ENCODE data around the gene BCAS4. TPM values are rescaled to one million over a fixed set of nuclear protein-coding genes. Genes with fewer than 3 reads are reported as not detected.
"Not testable (repeated sequence)": the region's sequence is repeated elsewhere in the genome, so short reads cannot be mapped to it uniquely, and the experiment has no call there.

The BCAS4 gene
- total RNA-seq, 1 donor from 2014 or later, result 3.0 TPM

DNA sequence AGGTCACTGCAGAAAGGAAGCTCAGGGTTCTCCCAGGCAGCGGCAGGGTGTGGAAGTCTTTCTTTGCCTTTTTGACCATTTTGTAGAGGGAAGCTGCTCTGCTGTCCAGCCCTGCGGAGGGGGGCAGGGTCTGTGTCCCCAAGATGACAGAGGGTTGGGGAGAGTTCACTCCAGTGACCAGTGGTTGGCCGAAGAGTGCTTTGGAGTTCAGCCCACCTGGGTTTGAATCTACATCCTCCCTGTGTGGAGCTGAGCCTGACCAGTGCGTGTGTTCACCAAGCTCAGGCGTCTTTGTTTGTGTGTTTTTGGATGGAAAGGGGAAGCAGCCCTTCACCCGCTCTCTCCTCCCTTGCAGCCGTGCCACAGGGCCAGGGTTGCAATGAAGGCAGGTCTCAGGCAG is 25.9 kb upstream of the BCAS4 start:
- DNase-seq (ENCODE audit: low spot score); intact Hi-C loops (cut with DNase I): not testable (repeated sequence)

DNA sequence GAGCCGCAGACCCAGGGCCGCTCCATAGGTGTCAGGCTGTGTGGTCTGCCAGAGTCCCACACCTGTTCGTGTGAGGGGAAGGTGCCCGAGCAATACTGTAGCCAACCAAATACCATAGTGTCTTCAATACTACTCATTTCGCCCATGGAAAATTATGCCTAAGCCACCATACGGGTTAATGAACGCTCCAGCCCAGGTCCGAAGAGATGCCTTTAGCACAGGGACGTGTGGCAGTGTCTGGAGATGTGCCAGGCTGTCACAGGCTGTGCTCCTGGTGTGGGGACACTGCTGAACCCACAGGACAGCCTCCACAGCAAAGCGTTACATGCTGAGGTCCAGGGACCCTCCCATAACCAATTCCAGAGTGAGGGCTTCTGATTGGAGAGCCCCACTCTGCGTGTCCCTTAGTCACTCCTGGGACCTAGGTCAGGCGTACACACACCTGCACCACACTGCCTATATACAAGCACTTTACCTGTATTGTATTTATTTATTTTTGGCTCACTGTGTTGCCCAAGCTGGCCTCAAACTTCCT is 25.2 kb upstream of the BCAS4 start:
- DNase-seq (ENCODE audit: low spot score); intact Hi-C loops (cut with DNase I): not testable (repeated sequence)

DNA sequence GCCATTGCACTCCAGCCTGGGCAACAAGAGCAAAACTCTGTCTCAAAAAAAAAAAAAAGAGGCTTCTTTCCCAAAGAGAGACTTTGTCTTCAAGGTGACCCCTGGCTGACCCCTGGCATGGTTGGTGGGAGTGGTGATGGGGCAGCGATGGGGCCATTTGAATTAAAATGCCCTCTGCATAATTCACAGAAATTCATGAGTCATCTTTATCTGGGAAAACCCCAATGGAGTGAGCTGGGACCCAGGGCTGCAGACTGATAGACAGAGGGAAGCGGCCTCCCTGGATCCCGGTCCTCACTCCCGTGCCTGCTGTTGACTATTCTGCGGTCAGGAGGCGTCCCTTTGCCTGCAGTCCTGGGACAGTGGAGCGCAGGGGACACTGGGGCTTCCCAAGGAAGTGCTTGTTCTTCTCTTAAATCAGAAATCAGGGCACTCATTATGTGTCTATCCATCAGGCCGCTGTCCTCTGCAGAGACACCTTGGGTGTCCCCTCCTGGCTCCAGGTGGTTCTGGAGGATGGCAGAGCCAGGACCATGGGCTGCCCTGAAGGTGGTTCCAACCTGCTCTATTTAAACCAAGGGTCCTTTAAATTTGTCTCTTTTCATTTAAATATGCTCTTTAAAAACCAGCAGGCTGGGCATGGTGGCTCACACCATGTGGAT is 23.3 kb upstream of the BCAS4 start:
- intact Hi-C loops (cut with DNase I); DNase-seq (ENCODE audit: low spot score): not testable (repeated sequence)

DNA sequence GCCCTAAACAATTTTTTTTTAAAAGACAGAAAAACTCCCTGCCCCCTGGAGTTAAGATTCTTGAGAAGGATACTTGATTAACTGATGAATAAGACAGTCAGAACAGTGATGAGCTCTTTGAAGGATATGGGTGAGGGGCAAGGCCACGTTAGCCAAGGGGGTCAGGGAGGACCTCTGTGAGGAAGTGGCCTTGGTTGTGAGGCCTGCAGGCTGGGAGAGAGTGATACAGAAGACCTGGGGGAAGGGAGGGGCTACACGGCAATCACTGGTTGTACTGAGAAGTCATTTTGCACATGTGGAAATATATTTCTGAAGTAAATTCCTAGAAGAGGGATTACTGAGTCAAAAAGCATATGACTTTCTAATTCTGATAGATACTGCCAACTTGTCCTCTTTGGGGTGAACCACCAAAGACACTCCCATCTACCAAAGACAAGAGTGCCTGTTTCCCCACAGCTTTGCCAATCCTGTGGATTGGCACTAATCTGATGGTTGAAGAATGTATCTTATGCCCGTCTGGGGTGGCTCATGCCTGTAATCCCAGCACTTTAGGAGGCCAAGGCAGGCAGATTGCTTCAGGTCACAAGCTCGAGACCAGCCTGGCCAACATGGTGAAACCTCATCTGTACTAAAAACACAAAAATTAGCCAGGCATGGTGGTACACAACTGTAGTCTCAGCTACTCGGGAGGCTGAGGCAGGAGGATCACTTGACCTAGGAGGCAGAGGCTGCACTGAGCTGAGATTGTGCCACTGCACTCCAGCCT is 22.3 kb upstream of the BCAS4 start:
- intact Hi-C loops (cut with DNase I), result no loop called here
- no peak for DNase-seq (ENCODE audit: low spot score)

DNA sequence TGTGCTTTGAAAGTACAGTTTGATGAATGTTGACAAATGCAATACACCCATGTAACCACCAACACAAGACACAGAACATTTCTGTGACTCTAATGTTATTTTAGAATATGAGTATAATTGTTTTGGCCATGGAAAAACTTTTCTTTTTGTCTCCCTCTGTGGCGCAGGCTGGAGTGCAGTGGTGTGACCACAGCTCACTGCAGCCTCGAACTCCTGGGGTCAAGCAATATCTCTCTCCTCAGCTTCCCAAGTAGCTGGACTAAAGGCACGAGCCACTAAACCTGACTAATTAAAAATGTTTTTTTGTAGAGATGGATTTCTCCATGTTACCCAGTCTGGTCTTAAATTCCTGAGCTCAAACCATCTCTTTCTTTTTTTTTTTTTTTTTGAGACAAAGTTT is 20.3 kb upstream of the BCAS4 start:
- DNase-seq (ENCODE audit: low spot score), result no peak
- intact Hi-C loops (cut with DNase I), result no loop called here

DNA sequence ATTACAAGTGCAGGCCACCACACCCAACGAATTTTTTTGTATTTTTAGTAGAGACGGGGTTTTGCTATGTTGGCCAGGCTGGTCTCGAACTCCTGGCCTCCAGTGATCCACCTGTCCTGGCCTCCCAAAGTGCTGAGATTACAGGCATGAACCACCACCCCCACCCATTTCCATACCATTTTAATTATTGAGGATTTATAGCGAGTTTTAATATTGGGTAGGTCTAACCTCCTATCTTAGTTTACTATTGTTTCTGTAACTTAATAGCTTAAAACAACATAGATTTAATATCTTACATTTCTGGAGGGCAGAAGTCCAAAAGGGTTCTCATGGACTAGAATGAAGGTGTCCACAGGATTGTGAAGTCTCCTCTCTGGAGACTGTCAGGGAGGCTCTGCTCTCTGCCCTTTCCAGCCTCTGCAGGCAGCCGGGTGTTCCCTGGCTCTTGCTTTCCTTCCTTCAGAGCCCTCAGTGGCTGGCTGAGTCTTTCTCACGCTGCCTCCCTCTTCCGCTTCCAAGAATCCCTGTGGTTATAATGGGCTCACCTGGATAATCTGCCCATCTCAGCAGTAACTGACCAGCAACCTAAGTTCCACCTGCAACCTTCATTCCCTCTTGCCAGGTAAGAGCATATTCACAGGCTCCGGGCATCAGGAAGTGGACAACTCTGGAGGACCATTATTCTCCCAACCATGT is 18.6 kb upstream of the BCAS4 start:
- intact Hi-C loops (cut with DNase I), result no loop called here
- no peak for DNase-seq (ENCODE audit: low spot score)

DNA sequence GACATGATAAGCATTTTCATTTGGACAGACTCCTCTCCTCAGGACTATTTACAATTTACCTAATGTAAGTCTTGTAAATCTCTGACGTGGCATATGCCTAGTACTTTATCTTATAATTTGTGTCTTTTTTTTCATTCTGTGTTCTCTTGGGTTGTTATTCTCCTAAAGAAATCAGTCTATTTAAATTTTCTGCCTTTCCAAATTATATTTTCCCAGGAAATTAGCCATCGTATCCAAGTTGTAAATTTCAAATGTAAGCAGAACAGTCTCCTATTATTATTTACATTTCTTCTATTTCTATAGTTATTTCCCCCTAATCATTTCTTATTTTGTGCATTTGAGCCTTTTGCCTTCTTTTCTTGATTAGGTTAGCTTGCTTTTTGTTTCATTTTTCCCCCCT is 17.5 kb upstream of the BCAS4 start:
- intact Hi-C loops (cut with DNase I), result no loop called here
- DNase-seq (ENCODE audit: low spot score), result no peak

DNA sequence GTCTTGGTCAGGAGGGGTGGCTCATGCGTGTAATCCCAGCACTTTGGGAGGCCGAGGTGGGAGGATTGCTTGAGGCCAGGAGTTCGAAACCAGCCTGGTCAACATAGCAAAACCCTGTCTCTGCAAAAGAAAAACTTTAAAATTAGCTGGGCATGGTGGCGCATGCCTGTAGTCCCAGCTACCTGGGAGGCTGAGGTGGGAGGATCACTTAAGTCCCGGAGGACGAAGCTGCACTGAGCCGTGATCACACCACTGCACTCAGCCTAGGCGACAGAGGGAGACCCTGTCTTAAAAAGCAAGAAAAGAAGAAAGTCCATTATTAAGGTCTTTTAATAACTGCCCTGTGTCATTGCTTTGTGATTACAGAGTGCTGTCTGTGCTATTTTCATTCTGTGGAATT is 15.9 kb upstream of the BCAS4 start:
- intact Hi-C loops (cut with DNase I); DNase-seq (ENCODE audit: low spot score): not testable (repeated sequence)

DNA sequence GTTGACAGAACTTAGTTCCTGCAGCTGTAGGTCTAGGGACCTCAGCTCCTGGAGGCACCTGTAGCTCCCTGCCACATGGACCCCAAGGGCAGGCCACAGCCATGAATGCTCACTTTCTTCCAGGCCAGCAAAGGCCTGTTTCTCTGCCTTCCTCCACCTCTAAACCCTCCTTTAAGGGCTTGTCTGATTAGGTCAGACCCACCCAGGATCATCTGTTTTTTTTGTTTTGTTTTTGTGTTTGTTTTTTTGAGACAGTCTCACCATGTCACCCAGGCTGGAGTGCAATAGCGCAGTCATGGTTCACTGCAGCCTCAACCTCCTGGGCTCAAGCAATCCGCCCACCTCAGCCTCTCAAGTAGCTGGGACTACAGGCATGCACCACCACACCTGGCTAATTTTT is 11.5 kb upstream of the BCAS4 start:
- no peak for DNase-seq (ENCODE audit: low spot score)
- intact Hi-C loops (cut with DNase I), result no loop called here

DNA sequence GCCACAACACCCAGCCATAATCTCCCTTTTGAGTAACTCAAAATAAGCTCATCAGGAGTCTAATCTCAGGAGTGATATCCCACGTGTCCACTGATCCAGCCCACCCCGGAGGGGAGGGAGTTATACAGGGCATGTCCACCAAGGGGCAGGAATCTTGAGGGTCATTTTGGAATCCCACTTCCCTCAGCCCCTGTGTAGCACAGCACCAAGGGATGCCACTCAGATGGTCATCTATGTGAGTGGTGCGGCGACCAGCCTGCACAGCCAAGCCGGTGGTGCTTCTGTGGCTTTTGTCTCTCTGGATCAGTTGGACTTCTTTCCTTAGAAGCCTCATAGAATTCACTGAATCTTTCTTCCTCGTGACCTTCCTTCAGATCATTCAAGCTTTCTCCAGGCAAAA is 11.0 kb upstream of the BCAS4 start:
- intact Hi-C loops (cut with DNase I), result no loop called here
- DNase-seq (ENCODE audit: low spot score), result no peak

DNA sequence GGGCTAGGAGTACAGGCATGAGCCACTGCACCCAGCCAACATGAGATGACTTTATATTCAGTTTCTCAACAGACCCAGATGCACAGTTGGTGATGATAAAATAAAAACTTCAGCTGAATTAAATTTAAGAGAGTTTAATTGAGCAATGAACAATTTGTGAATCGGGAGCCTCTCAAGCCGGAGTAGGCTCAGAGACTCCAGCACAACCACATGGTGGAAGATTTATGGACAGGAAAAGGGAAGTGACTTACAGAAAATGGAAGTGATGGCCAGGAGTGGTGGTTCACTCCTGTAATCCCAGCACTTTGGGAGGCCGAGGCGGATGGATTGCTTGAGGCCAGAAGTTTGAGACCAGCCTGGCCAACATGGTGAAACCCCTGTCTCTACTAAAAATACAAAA is 10.4 kb upstream of the BCAS4 start:
- no peak for DNase-seq (ENCODE audit: low spot score)
- intact Hi-C loops (cut with DNase I), result no loop called here

DNA sequence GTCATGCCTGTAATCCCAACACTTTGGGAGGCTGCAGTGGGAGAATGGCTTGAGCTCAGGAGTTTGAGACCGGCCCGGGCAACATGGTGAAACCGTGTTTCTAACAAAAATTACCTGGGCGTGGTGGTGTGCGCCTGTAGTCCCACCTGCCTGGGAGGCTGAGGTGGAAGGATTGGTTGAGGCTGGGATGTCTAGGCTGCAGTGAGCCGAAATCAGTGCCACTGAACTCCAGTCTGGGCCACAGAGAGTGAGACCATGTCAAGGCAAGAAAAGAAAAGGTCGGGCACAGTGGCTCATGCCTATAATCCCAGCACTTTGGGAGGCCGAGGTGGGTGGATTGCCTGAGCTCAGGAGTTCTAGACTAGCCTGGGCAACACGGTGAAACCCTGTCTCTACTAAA is 8.2 kb upstream of the BCAS4 start:
- intact Hi-C loops (cut with DNase I), result no loop called here

DNA sequence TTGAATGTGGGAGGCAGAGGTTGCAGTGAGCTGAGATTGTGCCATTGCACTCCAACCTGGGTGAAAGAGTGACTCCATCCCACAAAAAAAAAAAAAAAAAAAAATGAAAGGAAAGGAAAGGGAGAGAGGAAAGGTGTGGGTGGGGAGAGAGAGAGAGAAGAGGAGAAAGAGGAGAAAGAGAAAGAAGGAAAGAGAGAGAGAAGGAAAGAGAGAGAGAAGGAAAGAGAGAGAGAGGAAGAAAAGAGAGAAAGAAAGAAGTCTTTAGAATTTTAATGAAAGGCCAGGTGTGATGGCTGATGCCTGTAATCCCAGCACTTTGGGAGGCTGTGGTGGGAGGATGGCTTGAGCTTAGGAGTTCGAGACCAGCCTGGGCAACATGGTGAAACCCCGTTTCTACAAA is 7.7 kb upstream of the BCAS4 start:
- intact Hi-C loops (cut with DNase I), result no loop called here

More for the DNA sequence above, 8.2 kb upstream of the BCAS4 start:
- DNase-seq (ENCODE audit: low spot score), result no peak

DNA sequence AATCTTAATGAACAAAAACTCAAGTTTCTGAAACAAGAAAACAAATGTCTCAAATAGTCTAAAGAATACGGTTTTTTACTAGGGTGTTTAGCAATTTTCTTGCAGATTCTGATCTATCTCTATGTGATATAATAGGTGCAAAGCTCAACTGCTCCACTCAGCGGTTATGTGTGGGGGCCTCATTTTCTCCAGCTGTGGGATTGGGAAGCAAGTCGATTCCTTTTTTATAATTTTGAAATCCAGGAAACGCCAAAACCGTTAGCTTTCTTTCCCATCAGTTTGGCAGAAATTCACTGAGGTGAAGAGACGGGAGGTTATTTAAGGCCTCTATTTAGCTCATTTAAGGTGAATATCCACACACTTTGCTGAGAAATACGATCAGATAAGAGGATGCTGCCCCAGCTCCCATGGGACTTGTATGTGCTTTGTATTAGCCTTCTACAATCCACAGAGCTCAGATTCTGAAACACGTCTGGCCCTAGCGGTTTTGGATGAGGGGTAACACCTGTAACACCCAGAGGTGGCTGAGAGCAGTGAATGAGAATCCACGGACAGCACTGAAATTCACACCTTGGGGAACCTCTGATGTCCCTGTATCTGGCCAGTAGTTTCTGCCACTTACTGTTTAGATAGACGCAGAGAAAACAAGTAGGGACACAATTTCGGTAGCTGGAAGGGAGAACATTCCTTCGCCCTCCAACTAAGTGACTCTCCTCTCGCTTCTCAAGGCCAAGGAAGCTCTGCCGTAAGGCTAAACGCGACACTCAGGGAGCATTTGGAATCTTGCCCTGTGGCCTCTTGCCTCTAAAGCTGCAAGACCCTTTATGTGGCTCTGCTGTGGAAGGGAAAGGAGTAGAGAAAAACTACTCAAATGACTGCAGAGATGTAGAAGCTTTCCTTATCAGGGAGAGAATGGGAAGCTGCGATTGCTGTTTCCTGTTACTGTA is 6.5 kb upstream of the BCAS4 start:
- no peak for DNase-seq (ENCODE audit: low spot score)
- intact Hi-C loops (cut with DNase I), result no loop called here

More for the DNA sequence above, 7.7 kb upstream of the BCAS4 start:
- no peak for DNase-seq (ENCODE audit: low spot score)

DNA sequence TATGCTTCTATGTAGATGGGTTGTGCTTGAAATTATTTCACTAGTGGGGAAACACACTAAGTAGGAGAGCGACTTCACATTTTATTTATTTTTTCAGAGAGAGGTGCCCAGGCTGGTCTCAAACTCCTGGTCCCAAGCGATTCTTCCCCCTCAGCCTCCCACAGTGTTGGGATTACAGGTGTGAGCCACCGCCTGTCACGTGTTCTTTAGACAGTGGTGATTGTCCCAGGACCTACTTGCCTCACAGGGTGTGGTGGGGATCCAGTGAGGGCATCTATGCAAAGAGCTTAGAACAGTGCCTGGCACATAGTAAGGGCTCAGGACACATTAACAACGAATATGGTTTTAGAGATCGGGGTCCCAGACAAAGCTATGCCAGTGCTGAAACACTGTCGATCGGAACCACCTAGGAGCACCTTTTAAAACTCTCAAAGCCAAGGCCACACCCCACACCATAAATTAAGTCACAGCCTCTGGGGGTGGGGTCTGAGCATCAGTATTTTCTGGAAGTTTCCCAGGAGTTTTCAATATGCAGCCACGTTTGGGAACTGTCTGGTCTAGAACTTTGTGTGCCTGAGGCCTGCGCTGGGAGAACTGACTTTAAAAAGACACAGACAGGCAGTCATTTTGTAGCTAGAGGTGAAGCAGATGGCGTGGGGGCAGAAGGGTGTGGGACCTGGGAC is 4.8 kb upstream of the BCAS4 start:
- DNase-seq (ENCODE audit: low spot score), result no peak
- intact Hi-C loops (cut with DNase I), result loop anchor here (5.0 kb wide), 1 partner anchor 517 kb away; no protein-coding TSS in a partner anchor

DNA sequence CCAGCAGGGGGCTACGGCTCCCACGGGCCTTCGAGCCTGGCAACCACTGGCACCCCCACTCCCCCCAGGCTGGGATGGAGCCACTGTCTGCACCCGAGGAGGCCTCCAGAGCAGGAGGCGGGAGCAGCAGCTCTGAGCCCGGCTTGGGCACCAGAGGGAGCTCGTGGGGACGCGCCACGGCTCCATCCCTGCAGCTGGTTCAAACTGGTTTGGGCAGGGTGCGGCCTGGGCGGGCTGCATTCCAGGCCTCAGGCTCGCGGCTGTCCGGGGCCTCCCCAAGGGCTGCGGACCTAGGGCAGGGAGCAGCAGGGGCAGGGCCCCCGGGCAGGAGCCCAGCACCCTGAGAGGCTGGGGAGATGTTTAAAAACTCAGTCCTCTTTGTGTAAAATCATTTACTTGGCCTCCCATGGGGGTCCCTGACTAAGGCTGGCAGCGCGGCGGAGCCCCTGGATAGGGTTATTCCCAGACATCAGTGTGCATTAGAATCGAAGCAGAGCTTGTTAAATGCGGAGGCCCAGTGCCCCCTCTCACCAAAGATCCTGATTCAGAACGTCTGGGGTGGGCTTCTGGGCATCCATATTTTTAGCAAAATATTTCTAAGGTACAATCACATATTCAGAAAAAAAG is 4.1 kb upstream of the BCAS4 start:
- DNase-seq (ENCODE audit: low spot score), result peak; percentile 93
- intact Hi-C loops (cut with DNase I), result loop anchor here (5.0 kb wide), 1 partner anchor 517 kb away; no protein-coding TSS in a partner anchor

DNA sequence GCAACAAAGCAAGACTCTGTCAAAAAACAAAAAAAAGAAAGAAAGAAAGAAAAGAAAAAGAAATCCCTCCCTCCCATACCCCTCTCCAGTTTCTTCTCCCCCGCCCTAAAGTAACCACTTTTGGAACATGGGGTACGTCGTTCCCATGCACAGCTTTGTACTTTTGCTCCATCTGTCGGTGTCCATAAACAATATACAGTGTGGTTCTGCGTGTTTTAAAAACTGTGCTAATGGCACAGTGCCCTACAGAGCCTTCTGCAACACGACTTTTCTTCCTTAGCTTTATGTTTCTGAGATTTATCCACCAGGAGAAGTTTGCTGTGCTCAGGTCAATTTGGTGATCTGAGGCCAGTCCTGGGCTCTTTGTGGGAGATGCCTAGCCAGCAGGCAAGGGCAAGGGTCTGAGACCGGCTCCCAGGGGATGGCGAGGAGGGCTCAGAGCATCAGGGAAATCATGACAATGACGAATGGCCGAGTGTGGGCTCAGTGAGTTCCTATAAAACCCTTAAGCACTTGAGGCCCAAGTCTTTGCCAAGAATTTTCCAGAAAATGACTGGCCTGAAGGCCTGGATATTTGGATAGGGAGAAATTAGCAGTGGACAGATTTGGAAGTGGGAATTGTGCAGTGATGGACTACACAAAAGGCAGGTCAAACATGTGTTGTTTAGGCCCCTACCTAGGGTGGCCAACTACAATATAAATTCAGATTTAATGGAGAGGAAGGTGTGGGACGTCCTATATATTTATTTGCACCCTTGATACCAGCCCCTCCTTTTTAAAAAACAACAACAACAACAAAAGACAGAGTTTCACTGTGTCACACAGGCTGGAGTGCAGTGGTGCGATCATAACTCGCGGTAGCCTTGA is 1.9 kb upstream of the BCAS4 start:
- intact Hi-C loops (cut with DNase I), result loop anchor here (5.0 kb wide), 1 partner anchor 514 kb away; no protein-coding TSS in a partner anchor
- DNase-seq (ENCODE audit: low spot score), result no peak

All from cardiac septum (tissue), 1 donor.